SU-DHL-6 (cell line): ENCODE results near the gene P2RX6.

ENCODE experiments used
- EZH2phosphoT487 ChIP-seq: fragments of 200-600 bp; sonication (generic), shearing (Covaris generic); conservative IDR thresholded peaks from 2 replicates; pipeline ENCODE4 v1.6.1; 2018; ENCODE audit warnings: mild to moderate bottlenecking, antibody characterized with exemption, low read length, moderate library complexity, mixed read lengths
- TF ChIP-seq, protein P1 (sequence below): fragments of 200-600 bp; sonication (generic); IDR thresholded peaks from one replicate; pipeline ENCODE4 v1.5.1; 2017; ENCODE audit warnings: antibody characterized with exemption, mild to moderate bottlenecking, low read length, moderate library complexity; ENCODE audit not compliant: insufficient read depth, poor library complexity, severe bottlenecking

DNA sequence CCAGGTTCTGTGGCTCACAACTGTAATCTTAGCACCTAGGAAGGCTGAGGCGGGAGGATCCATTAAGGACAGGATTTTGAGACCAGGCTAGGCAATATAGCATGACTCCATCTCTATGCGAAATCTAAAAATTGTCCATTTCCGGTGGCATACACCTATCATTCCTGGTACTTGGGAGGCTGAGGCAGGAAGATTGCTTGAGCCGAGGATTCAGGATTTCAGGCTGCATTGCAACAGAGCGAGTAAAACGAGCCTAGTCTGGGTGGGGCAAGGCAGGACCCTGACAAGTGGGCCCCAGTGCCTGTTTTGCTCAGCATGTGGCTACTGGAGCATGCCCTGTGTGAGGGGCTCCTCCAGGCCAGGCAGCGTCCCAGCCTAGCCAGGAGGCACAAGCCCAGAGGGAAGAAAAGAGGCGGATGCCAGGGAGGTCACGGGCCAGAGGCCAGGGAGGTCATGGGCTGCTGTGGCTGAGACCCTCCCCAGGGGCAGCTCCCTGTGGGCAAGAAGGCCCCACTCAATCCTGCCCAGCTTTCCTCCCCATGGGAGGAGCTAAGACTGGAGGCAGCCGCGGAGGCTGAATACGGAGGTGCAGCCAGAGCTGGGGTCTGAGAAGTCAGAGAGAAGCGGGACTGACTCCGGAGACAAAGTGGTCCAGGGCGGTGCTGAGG lies 39.2 kb downstream of the P2RX6 start:
- no peak for TF ChIP-seq EZH2phosphoT487
- TF ChIP-seq, protein P1, sequence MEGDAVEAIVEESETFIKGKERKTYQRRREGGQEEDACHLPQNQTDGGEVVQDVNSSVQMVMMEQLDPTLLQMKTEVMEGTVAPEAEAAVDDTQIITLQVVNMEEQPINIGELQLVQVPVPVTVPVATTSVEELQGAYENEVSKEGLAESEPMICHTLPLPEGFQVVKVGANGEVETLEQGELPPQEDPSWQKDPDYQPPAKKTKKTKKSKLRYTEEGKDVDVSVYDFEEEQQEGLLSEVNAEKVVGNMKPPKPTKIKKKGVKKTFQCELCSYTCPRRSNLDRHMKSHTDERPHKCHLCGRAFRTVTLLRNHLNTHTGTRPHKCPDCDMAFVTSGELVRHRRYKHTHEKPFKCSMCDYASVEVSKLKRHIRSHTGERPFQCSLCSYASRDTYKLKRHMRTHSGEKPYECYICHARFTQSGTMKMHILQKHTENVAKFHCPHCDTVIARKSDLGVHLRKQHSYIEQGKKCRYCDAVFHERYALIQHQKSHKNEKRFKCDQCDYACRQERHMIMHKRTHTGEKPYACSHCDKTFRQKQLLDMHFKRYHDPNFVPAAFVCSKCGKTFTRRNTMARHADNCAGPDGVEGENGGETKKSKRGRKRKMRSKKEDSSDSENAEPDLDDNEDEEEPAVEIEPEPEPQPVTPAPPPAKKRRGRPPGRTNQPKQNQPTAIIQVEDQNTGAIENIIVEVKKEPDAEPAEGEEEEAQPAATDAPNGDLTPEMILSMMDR: no peak
